ENCODE data around the gene BAG1.

The BAG1 gene

DNA sequence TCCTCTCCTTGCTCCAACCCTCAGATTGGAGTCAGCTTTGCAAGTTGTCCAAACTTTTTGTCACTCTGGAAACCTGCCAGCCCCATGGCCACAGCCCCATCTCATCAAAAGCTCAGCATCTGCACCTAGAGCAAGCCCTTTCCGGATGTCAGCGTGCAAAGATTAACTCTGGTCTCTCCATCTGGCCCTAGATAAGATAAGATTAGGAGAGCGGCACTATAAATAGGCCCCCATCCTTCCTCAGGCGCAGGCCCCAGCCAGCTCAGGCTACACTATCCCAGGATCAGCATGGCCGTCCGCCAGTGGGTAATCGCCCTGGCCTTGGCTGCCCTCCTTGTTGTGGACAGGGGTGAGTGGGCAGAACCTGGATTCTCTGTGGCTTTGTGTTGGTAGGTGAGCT lies 24.6 kb downstream of the BAG1 start, which contains the start of gene SPINK4:
SPINK4 (plus strand) TSS at position 247 of the 400 bp plus-strand sequence; CDS start at position 289, 42 bp downstream.
- no peak for DNase-seq

DNA sequence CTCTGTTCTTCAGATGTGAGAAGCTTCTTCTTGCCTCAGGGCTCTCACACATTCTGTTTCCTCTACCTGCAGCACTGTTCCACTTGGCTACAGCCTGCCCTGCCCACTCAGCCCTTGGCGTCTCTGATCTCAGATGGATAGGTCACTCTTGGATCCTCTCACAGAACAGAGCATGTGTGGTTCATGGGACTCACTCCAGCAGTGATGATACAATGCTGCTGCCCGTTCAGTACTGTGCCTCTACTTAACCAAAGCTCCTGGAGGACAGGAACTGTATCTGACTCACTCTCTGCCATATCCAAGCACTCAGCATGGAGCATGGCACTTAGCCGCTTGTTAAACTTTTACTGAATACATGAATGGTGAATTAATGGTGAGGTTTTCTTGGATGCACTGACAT lies 27.9 kb downstream of the BAG1 start:
- DNase-seq: no peak

- no peak for DNase-seq
These were observed 29.7 kb downstream of the BAG1 start for GRCh38 chr9:33234511-33235467.

- DNase-seq: peak; percentile 45
These were observed 30.7 kb downstream of the BAG1 start for GRCh38 chr9:33233626-33234342.

GRCh38 chr9:33232815-33233214 lies 31.7 kb downstream of the BAG1 start:
- DNase-seq: no peak

GRCh38 chr9:33231623-33231942 lies 32.9 kb downstream of the BAG1 start:
- DNase-seq: no peak

DNA sequence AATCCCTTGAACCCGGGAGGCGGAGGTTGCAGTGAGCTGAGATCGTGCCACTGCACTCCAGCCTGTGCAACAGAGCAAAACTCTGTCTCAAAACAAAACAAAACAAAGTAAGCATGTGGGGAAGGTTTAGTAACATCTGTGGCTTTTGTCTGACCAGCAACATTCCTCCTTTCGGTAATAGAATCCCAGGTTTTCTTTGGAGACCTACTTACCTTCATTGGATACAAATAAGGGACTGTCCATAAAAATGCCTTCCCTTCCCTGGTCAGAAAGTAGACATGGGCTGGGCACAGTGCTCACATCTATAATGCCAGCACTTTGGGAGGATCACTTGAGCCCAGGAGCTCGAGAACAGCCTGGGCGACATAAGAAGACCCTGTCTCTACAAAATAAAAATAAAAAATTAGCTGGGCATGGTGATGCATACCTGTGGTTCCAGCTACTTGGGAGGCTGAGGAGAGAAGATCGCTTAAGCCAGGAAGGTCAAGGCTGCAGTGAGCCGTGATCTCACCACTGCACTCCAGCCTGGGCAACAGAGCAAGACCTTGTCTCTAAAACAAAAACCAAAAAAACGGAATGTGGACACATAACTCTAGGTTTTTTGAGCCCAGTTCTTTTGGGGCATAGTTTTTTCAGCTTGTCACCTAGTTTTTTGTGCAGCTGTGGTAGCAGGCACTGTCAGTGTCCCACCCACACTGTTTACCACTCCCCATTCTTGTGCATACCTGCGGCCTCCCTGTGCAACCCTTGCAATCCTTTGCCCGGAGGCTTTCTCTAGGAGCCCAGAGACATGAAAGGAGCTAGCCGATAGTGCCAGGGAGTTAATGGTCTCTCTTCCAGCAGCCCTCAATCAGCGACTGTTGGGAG lies 33.5 kb downstream of the BAG1 start:
- no peak for DNase-seq

DNA sequence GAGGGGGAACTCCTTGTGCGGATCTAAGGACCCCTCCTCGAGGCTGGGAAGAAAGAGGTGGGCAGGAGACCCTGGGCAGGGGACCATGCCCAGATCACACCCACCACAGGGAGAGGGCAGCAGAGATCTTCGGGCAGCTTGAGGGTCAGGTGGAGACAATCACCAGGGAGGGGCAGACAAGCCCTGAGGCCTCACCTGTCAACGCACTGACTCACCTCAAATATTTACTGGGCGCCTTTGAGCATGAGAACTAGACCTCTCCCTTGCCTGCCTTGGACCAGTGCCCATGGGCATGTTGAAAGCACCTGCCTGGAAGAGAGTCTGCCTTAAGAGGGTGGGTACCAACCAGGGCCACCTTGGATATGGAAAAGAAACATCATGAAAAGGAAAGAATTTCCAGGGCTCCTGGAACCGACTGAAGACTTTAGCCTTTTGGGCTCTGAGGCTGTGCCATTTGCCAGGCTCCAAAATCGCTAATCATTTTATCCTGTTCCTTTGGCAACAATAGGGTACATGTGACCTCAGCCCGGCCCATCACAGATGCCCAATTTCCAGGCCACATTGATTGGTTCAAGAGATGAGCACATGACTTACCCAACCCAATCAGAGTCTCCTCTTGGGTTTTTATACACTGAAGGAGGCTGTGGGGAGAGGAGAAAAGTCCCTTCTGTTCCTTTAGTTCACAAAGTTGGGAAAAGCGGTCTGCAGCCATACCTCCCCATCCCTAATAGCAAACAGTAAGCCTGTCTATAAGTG lies 35.0 kb downstream of the BAG1 start:
- no peak for DNase-seq

GRCh38 chr9:33228606-33229005 lies 35.9 kb downstream of the BAG1 start:
- DNase-seq: no peak

DNA sequence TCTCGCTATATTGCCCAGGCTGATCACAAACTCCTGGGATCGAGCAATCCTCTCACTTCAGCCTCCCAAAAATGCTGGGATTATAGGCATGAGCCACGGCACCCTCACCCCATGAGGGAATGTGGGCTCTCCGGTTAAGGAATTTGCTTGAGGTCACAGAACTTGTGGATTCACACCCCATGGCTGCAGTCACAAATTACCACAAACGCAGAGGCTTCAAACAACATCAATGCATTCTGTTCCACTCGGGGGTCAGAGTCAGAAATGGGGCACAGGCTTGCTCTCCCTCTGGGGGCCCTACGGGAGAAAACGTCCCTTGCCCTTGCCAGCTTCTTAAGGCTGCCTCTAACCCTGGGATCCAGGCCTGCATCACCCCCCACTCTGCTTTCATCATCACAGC lies 36.8 kb downstream of the BAG1 start:
- no peak for DNase-seq

- DNase-seq: no peak
These were observed 37.5 kb downstream of the BAG1 start for GRCh38 chr9:33227008-33227398.

DNA sequence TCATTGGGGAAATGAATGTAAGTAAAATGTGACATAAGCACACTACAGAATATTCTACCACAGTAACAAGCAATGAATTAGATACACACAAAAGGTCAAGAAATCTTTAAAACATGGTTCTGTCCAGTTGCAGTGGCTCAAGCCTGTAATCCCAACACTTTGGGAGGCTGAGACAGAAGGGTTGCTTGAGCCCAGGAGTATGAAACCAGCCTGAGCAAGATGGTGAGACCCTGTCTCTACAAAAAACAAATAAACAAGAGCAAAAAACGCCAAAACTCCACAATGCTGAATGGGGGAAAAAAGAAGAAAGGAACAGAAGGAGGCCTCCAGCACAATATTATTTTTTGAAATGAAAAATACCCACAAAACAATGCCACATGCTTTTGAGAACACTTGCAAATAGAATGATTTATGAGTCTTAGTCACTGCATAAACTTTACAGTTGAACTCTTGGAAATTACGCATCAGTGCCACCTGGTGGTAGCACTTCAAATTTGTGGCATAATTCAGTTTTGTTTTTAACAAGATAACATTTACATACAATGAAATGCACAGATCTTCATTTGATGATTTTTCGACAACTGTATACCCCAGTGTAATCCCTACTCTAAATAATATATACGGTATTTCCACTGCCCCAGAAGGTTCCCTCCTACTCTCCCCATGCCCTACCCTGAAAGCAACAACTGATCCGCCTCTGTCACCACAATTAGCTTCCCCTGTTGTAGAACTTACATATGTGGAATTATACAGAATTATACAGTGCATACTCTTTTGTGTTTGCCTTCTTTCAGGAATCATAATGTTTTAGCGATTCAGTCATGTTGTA lies 39.0 kb downstream of the BAG1 start:
- no peak for DNase-seq

DNA sequence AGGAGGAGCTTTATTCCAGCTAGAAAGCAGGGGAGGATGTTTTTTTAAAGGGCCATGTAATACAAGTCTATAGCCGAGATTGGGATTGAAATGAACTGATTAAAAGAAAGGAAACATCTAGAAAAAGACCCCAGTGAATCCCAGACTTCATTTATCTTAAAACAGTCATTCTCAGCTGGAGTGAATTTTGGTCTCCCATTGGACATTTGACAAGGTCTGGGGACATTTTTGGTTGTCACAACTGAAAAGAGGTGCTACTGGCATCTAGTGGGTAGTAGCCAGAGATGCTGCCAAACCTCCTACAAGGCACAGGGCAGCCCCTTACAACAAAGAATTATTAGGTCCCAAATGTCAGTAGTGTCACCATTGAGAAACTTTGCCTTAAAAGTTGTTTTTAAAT lies 40.8 kb downstream of the BAG1 start:
- no peak for DNase-seq

- no peak for DNase-seq
These were observed 42.5 kb downstream of the BAG1 start for GRCh38 chr9:33222031-33222430.

DNA sequence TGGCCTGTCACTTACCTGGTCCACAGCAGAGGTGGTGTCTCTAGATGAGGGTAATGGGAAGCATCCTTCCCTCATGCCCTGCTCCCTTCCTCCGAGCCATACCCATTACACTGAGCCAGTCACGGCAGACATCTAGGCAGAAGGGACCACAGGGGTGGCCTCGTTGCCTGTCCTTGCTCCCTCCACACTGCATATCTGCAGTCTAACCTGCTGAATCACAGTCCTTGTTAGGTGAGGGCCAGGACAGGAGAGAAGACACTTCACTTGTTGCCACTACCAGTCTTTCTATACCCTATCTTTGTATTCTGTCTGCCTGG lies 43.0 kb downstream of the BAG1 start:
- no peak for DNase-seq

- DNase-seq: no peak
These were observed 43.6 kb downstream of the BAG1 start for GRCh38 chr9:33220681-33221567.

DNA sequence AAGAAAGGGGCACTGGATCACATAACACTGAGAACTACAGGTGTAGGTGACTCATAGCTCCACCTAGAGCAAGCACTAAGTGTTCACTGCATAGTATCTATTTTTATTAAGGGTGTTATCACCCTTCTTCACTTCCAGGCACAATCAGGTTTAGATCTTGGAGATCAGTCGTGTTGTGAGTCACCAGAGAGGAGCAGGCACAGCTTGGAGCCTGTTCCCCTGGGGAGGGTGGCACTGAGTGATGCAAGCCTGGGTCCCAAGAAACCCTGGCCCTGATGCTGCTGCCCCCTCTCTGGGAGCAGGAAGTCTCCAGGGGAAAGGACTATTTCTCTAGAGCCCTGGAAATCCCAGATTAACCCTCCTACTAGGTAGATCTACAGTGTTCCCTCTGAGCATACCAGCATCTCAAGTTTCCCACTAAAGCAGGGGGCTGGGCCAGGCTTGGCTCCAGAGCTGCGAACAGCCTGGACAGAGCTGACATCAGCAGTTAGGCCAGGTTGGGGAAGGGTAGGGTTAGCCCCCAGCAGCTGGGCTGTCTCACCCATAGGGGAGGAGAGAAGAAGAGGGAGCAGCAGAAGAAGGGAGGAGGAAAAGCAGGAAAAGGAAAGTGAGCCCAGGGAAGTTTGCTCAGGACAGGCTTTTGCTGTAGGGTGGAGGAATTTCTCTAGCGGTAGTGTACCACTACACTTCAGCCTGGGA lies 52.7 kb downstream of the BAG1 start:
- DNase-seq: no peak

DNA sequence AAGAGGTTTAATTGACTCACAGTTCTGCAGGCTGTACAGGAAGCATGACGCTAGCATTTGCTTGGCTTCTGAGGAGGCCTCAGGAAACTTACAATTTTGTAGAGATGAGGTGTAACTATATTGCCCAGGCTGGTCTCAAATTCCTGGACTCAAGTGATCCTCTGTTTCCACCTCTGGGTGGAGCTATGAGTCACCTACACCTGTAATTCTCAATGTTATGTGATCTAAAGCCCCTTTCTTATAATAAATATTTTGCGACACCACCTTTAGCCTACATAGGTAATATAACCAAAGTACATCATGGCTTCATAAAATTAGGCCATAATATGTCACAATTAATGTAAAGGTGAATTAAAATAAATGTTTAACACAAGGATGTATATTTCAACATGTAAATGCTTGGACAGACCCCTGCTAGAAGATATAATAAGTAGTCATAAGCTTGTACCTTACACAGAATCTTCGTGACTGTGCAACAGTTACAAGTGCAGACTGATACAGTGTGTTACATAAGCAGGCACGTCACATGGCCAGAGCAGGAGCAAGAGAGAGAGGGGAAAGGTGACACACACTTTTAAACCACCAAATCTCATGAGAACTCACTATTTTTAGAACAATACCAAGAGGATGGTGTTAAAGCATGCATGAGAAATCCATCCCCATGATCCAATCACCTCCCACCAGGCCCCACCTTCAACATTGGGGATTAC lies 54.3 kb downstream of the BAG1 start:
- no peak for DNase-seq

- no peak for DNase-seq
These were observed 55.1 kb downstream of the BAG1 start for GRCh38 chr9:33209394-33209793.
